ENCODE data around the gene ADAMTS2.

ADAMTS2 gene

GRCh38 chr5:179180921-179181645, 164.2 kb downstream of the ADAMTS2 start:
- no peak overlapping the region for H3K4me3 ChIP-seq (ENCODE audit: low read depth, low read length)
- no peak for TF ChIP-seq CTCF (conservative IDR thresholded peaks at IDR 0.05; ENCODE audit: low read depth, low read length)
- DNase-seq (ENCODE audit: low read depth) = no peak

GRCh38 chr5:179180061-179180610, 165.1 kb downstream of the ADAMTS2 start:
- DNase-seq (ENCODE audit: low read depth) = no peak
- no peak for TF ChIP-seq CTCF (conservative IDR thresholded peaks at IDR 0.05; ENCODE audit: low read depth, low read length)
- no peak overlapping the region for H3K4me3 ChIP-seq (ENCODE audit: low read depth, low read length)

GRCh38 chr5:179177711-179178575, 167.3 kb downstream of the ADAMTS2 start:
- DNase-seq (ENCODE audit: low read depth) = no peak
- no peak overlapping the region for H3K4me3 ChIP-seq (ENCODE audit: low read depth, low read length)
- TF ChIP-seq CTCF (conservative IDR thresholded peaks at IDR 0.05; ENCODE audit: low read depth, low read length) = no peak

GRCh38 chr5:179176571-179177230, 168.6 kb downstream of the ADAMTS2 start:
- TF ChIP-seq CTCF (conservative IDR thresholded peaks at IDR 0.05; ENCODE audit: low read depth, low read length) = no peak
- DNase-seq (ENCODE audit: low read depth) = no peak
- no peak overlapping the region for H3K4me3 ChIP-seq (ENCODE audit: low read depth, low read length)

- no peak overlapping the region for H3K4me3 ChIP-seq (ENCODE audit: low read depth, low read length)
- TF ChIP-seq CTCF (conservative IDR thresholded peaks at IDR 0.05; ENCODE audit: low read depth, low read length) = no peak
- DNase-seq (ENCODE audit: low read depth) = no peak
Observed at GRCh38 chr5:179176166-179176565, 169.1 kb downstream of the ADAMTS2 start.

- no peak for TF ChIP-seq CTCF (conservative IDR thresholded peaks at IDR 0.05; ENCODE audit: low read depth, low read length)
- no peak overlapping the region for H3K4me3 ChIP-seq (ENCODE audit: low read depth, low read length)
- DNase-seq (ENCODE audit: low read depth) = no peak
Observed at GRCh38 chr5:179171816-179172745, 173.2 kb downstream of the ADAMTS2 start.

Measured in choroid plexus epithelial cell (primary cell).